WTC11 (cell line): ENCODE data around the gene ARMH1. TPM values are rescaled to one million over a fixed set of nuclear protein-coding genes. Genes with fewer than 3 reads are reported as not detected.

Experiments used
- ATAC-seq: fragments of 200-7000 bp; cut with Tn5 transposase; 2 replicates; pipeline ENCODE4 v1.10.0; 2021; ENCODE audit warnings: mild to moderate bottlenecking, moderate library complexity
- CTCF ChIA-PET: fragments of 300-600 bp; sonication (Branson Sonifier 250); formaldehyde crosslinking; loops from one replicate; lab custom pipeline; 2021; ENCODE audit warnings: antibody characterized with exemption; lab: Charles Lee
- POLR2A ChIA-PET: fragments of 350-600 bp; sonication (Branson Sonifier 250); formaldehyde crosslinking; loops from one replicate; lab custom pipeline; 2021; ENCODE audit warnings: antibody characterized with exemption; lab: Charles Lee
- DNase-seq: peaks from one replicate; pipeline ENCODE4 v3.0.0; 2021; ENCODE audit warnings: low spot score
- H3K27ac Mint-ChIP-seq: 2 replicates; pipeline ENCODE4 v1.8.0; 2021; ENCODE audit warnings: mixed read lengths
- H3K27me3 Mint-ChIP-seq: 2 replicates; pipeline ENCODE4 v1.8.0; 2021; ENCODE audit warnings: low read depth, mild to moderate bottlenecking, moderate library complexity, mixed read lengths
- H3K36me3 Mint-ChIP-seq: 2 replicates; pipeline ENCODE4 v1.8.0; 2021; ENCODE audit warnings: mixed read lengths
- H3K4me1 Mint-ChIP-seq: 2 replicates; pipeline ENCODE4 v1.8.0; 2022; ENCODE audit warnings: mixed read lengths
- H3K4me3 Mint-ChIP-seq: 2 replicates; pipeline ENCODE4 v1.8.0; 2021; ENCODE audit warnings: mild to moderate bottlenecking, moderate library complexity, mixed read lengths
- H3K9me3 Mint-ChIP-seq: 2 replicates; pipeline ENCODE4 v1.8.0; 2021; ENCODE audit warnings: mixed read lengths
- ATF1 ChIP-seq: sonication (generic); formaldehyde crosslinking; IDR thresholded peaks from 2 replicates; pipeline ENCODE4 v1.8.1; 2023; ENCODE audit warnings: mild to moderate bottlenecking, moderate library complexity, missing genetic modification reagents
- ATF6 ChIP-seq: sonication (generic); formaldehyde crosslinking; IDR thresholded peaks from 2 replicates; pipeline ENCODE4 v1.8.1; 2023; ENCODE audit warnings: mild to moderate bottlenecking, missing genetic modification reagents
- CREM ChIP-seq: sonication (generic); formaldehyde crosslinking; IDR thresholded peaks from 2 replicates; pipeline ENCODE4 v1.8.1; 2022; ENCODE audit warnings: mild to moderate bottlenecking, missing genetic modification reagents, moderate library complexity
- CTCF ChIP-seq: fragments of 200-600 bp; IDR thresholded peaks from 2 replicates; pipeline ENCODE4 v1.8.0; 2022; ENCODE audit warnings: antibody characterized with exemption
- E2F4 ChIP-seq: sonication (generic); formaldehyde crosslinking; IDR thresholded peaks from 2 replicates; pipeline ENCODE4 v1.8.1; 2022; ENCODE audit warnings: low read depth, mild to moderate bottlenecking, moderate library complexity, missing genetic modification reagents, borderline replicate concordance
- EMX1 ChIP-seq: fragments of 250-450 bp; sonication (Bioruptor Pico); IDR thresholded peaks from 2 replicates; pipeline ENCODE4 v1.8.0; 2021; ENCODE audit warnings: mild to moderate bottlenecking
- FOXK1 ChIP-seq: sonication (generic); formaldehyde crosslinking; IDR thresholded peaks from 2 replicates; pipeline ENCODE4 v1.8.0; 2022; ENCODE audit warnings: mild to moderate bottlenecking, moderate library complexity, missing genetic modification reagents
- HMGA2 ChIP-seq: fragments of 250-450 bp; sonication (Bioruptor Pico); IDR thresholded peaks from 2 replicates; pipeline ENCODE4 v1.4.0; 2021; ENCODE audit warnings: mild to moderate bottlenecking, moderate library complexity
- IRF1 ChIP-seq: sonication (generic); formaldehyde crosslinking; IDR thresholded peaks from 2 replicates; pipeline ENCODE4 v1.8.0; 2023; ENCODE audit warnings: missing genetic modification reagents
- JAZF1 ChIP-seq: fragments of 250-450 bp; sonication (Bioruptor Pico); IDR thresholded peaks from 2 replicates; pipeline ENCODE4 v1.9.0; 2021; ENCODE audit warnings: moderate library complexity, mild to moderate bottlenecking, inconsistent platforms
- NFYB ChIP-seq: sonication (generic); formaldehyde crosslinking; conservative IDR thresholded peaks from 2 replicates; pipeline ENCODE4 v1.8.0; 2022; ENCODE audit warnings: low read depth, missing genetic modification reagents
- NR3C1 ChIP-seq: sonication (generic); formaldehyde crosslinking; conservative IDR thresholded peaks from 2 replicates; pipeline ENCODE4 v1.8.1; 2023; ENCODE audit warnings: low read depth, mild to moderate bottlenecking, missing genetic modification reagents
- PREB ChIP-seq: sonication (generic); formaldehyde crosslinking; IDR thresholded peaks from 2 replicates; pipeline ENCODE4 v1.8.1; 2022; ENCODE audit warnings: mild to moderate bottlenecking, missing genetic modification reagents, moderate library complexity, borderline replicate concordance
- SP1 ChIP-seq: sonication (generic); formaldehyde crosslinking; conservative IDR thresholded peaks from 2 replicates; pipeline ENCODE4 v1.8.1; 2022; ENCODE audit warnings: missing genetic modification reagents
- ZBTB21 ChIP-seq: sonication (generic); formaldehyde crosslinking; IDR thresholded peaks from 2 replicates; pipeline ENCODE4 v1.8.1; 2023; ENCODE audit warnings: mild to moderate bottlenecking, missing genetic modification reagents, borderline replicate concordance
- ZNF317 ChIP-seq: sonication (generic); formaldehyde crosslinking; IDR thresholded peaks from 2 replicates; pipeline ENCODE4 v1.8.1; 2023; ENCODE audit warnings: low read depth, mild to moderate bottlenecking, moderate library complexity, missing genetic modification reagents, borderline replicate concordance
- total RNA-seq: library from RNA; stranded (reverse); gene quantifications from 3 replicates; pipeline ENCODE4 v1.2.3, GENCODE V29; 2021
- TF ChIP-seq, protein P1 (sequence below): sonication (generic); formaldehyde crosslinking; IDR thresholded peaks from 2 replicates; pipeline ENCODE4 v1.8.1; 2023; ENCODE audit warnings: mild to moderate bottlenecking, missing genetic modification reagents, moderate library complexity
- TF ChIP-seq, protein P2 (sequence below): fragments of 250-450 bp; sonication (Bioruptor Pico); IDR thresholded peaks from 2 replicates; pipeline ENCODE4 v1.8.0; 2021; ENCODE audit warnings: mild to moderate bottlenecking
- TF ChIP-seq, protein P3 (sequence below): sonication (generic); formaldehyde crosslinking; IDR thresholded peaks from 2 replicates; pipeline ENCODE4 v1.8.1; 2023; ENCODE audit warnings: mild to moderate bottlenecking, missing genetic modification reagents, moderate library complexity

The ARMH1 gene
- total RNA-seq, 1 experiment from 2014 or later, result 0.74 TPM

- H3K36me3 Mint-ChIP-seq, result peaks cover 11% of the 10 kb centered on the region
- no peaks in the 10 kb centered on the region for H3K27me3 Mint-ChIP-seq
- POLR2A ChIA-PET, result no interaction called here
- DNase-seq (no peak), ATAC-seq (no peak)
- peaks cover 24% of the 10 kb centered on the region for H3K4me1 Mint-ChIP-seq
- TF ChIP-seq NFYB (no peak), E2F4 (CRISPR knock-in tag) (no peak), JAZF1 (CRISPR knock-in tag) (no peak), ATF1 (CRISPR knock-in tag) (no peak), NR3C1 (CRISPR knock-in tag) (no peak), ZBTB21 (CRISPR knock-in tag) (no peak)
- no peak overlapping the region for H3K4me3 Mint-ChIP-seq
- no peak overlapping the region for H3K27ac Mint-ChIP-seq
- H3K9me3 Mint-ChIP-seq, result no peaks in the 10 kb centered on the region
- CTCF ChIA-PET, result interaction anchor here (1.0 to 3.7 kb wide), 2 partner anchors 20 to 251 kb away, joined by 3 to 30 read pairs; no protein-coding TSS in a partner anchor
Measured at GRCh38 chr1:44628962-44629756, 45.4 kb upstream of the ARMH1 start.

DNA sequence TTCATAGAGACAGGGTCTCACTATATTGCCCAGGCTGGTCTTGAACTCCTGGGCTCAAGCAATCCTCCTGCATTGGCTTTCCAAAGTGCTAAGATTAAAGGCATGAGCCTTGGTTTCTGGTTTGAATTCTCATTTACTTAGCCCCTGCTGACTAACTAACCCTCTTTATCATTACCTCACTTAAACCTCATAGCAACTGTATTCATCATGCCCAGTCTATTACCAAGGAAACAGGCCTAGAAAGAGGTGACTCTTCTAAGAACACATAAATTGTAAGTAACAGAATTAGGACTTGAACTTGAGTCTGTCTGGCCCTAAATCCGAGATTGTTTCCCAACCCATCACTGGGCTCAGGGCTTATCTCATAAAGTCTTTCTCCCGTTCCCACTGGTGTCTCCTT, 44.4 kb upstream of the ARMH1 start:
- peaks cover 26% of the 10 kb centered on the region for H3K4me1 Mint-ChIP-seq
- ATAC-seq (no peak), DNase-seq (no peak)
- no peak for TF ChIP-seq CREM
- TF ChIP-seq IRF1 (CRISPR knock-in tag), result no peak
- no peak for TF ChIP-seq CTCF
- TF ChIP-seq, protein P1, sequence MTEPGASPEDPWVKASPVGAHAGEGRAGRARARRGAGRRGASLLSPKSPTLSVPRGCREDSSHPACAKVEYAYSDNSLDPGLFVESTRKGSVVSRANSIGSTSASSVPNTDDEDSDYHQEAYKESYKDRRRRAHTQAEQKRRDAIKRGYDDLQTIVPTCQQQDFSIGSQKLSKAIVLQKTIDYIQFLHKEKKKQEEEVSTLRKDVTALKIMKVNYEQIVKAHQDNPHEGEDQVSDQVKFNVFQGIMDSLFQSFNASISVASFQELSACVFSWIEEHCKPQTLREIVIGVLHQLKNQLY, result no peak
- TF ChIP-seq PREB, result no peak
- no peak for TF ChIP-seq HMGA2 (CRISPR knock-in tag)
- no peak for TF ChIP-seq ZNF317 (CRISPR knock-in tag)
- TF ChIP-seq, protein P2, sequence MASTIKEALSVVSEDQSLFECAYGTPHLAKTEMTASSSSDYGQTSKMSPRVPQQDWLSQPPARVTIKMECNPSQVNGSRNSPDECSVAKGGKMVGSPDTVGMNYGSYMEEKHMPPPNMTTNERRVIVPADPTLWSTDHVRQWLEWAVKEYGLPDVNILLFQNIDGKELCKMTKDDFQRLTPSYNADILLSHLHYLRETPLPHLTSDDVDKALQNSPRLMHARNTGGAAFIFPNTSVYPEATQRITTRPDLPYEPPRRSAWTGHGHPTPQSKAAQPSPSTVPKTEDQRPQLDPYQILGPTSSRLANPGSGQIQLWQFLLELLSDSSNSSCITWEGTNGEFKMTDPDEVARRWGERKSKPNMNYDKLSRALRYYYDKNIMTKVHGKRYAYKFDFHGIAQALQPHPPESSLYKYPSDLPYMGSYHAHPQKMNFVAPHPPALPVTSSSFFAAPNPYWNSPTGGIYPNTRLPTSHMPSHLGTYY (CRISPR knock-in tag), result no peak
- no peak for TF ChIP-seq ATF6
- TF ChIP-seq EMX1, result no peak
- no peak for TF ChIP-seq NR3C1 (CRISPR knock-in tag)
- TF ChIP-seq, protein P3, sequence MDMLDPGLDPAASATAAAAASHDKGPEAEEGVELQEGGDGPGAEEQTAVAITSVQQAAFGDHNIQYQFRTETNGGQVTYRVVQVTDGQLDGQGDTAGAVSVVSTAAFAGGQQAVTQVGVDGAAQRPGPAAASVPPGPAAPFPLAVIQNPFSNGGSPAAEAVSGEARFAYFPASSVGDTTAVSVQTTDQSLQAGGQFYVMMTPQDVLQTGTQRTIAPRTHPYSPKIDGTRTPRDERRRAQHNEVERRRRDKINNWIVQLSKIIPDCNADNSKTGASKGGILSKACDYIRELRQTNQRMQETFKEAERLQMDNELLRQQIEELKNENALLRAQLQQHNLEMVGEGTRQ (CRISPR knock-in tag), result no peak
- TF ChIP-seq SP1, result no peak
- TF ChIP-seq FOXK1 (CRISPR knock-in tag), result no peak
- ChIA-PET CTCF (interaction anchor here (3.7 kb wide), 1 partner anchor 21 kb away, joined by 30 read pairs; no protein-coding TSS in a partner anchor), POLR2A (no interaction called here)
- no peaks in the 10 kb centered on the region for H3K27me3 Mint-ChIP-seq
- peak overlapping the region; percentile 80 for H3K4me3 Mint-ChIP-seq
- no peaks in the 10 kb centered on the region for H3K9me3 Mint-ChIP-seq
- no peak overlapping the region; the same call in 1 of the 2 replicates for H3K27ac Mint-ChIP-seq
- H3K36me3 Mint-ChIP-seq, result peaks cover 20% of the 10 kb centered on the region
